ENCODE results near the gene BASP1. TPM values are rescaled to one million over a fixed set of nuclear protein-coding genes. Genes with fewer than 3 reads are reported as not detected.

BASP1 gene
- polyA plus RNA-seq, 1 donor from 2014 or later, result 974 TPM

DNA sequence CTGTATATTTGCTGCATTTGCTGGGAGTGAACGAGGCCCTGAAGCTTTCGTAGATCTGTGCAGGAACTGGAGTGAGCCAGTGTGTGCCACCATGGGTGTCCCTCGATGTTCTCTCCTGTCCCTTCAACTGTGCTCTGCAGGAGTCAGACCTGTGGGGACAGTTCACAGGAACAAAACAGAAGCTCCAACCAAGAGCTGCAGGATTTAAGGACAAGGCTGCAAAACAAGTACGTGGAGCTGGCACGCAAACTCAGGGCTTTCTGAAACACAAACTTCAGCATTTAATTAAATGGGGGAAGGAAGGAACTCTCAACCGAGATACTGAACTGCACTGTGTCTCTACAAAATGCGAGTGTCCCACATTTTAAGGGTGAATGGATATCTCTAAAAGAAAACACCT lies 24.2 kb downstream of the BASP1 start:
- Histone ChIP-seq H2AFZ (ENCODE audit: low read depth, low read length) (no peak overlapping the region), H3K9me3 (ENCODE audit: low read length) (no peaks in the 10 kb centered on the region), H3K79me2 (replicated peaks; ENCODE audit: insufficient read depth, low read length) (peaks cover 98% of the 10 kb centered on the region), H3K9ac (ENCODE audit: low read length) (no peak overlapping the region), H3F3A (ENCODE audit: insufficient read depth, low read length, poor library complexity, severe bottlenecking) (no peaks in the 10 kb centered on the region), H3K36me3 (ENCODE audit: insufficient read depth, low read length) (peaks cover 7% of the 10 kb centered on the region), H3K4me2 (ENCODE audit: low read length) (no peak overlapping the region), H4K20me1 (ENCODE audit: insufficient read depth) (peaks cover 85% of the 10 kb centered on the region), H3K9me2 (ENCODE audit: insufficient read depth, low read length) (no peaks in the 10 kb centered on the region), H3K27me3 (ENCODE audit: insufficient read depth, low read depth, low read length) (no peaks in the 10 kb centered on the region), H3K4me3 (ENCODE audit: low read length) (no peak overlapping the region), H3K27ac (ENCODE audit: low read length) (no peak overlapping the region)
- TF ChIP-seq, protein P1, sequence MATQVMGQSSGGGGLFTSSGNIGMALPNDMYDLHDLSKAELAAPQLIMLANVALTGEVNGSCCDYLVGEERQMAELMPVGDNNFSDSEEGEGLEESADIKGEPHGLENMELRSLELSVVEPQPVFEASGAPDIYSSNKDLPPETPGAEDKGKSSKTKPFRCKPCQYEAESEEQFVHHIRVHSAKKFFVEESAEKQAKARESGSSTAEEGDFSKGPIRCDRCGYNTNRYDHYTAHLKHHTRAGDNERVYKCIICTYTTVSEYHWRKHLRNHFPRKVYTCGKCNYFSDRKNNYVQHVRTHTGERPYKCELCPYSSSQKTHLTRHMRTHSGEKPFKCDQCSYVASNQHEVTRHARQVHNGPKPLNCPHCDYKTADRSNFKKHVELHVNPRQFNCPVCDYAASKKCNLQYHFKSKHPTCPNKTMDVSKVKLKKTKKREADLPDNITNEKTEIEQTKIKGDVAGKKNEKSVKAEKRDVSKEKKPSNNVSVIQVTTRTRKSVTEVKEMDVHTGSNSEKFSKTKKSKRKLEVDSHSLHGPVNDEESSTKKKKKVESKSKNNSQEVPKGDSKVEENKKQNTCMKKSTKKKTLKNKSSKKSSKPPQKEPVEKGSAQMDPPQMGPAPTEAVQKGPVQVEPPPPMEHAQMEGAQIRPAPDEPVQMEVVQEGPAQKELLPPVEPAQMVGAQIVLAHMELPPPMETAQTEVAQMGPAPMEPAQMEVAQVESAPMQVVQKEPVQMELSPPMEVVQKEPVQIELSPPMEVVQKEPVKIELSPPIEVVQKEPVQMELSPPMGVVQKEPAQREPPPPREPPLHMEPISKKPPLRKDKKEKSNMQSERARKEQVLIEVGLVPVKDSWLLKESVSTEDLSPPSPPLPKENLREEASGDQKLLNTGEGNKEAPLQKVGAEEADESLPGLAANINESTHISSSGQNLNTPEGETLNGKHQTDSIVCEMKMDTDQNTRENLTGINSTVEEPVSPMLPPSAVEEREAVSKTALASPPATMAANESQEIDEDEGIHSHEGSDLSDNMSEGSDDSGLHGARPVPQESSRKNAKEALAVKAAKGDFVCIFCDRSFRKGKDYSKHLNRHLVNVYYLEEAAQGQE (IDR thresholded peaks at IDR 0.05; ENCODE audit: borderline replicate concordance), result no peak
- TF ChIP-seq RAD21 (conservative IDR thresholded peaks at IDR 0.05), result no peak

DNA sequence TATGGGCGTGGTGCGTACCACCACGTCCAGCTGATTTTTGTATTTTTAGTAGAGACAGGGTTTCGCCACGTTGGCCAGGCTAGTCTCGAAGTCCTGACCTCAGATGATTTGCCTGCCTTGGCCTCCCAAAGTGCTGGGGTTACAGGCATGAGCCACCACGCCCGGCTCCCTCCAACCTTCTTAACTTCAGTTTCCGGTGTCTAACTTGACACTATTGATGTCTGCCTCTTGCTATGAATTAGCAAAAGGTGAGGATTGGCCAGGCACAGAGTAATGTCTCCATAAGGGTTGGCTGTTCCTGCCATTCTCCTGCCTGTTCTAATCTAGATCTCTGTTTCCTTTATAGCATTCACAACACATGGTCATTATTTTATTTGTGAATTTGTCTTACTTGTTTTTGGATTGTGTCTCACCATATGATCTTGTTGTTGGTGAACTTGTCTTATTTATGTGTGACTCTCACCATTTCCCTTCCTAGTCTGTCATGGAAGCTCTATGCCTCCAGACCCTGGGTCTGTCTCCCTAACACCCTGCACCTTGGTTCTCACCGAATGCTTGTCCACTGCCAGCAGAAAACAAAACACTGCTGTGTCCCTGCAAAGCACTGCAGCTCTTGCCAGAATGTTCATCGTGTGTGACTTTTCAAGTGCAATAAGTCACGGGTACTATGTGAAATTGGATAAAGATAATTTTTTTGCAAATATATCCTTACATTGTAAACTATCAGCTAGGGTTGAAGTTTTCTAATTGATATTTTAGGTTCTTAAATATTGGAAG lies 26.0 kb downstream of the BASP1 start:
- H3K9ac ChIP-seq (ENCODE audit: low read length), result no peak overlapping the region
- H3K4me2 ChIP-seq (ENCODE audit: low read length), result no peak overlapping the region
- no peaks in the 10 kb centered on the region for H3K27me3 ChIP-seq (ENCODE audit: insufficient read depth, low read depth, low read length)
- H3K9me3 ChIP-seq (ENCODE audit: low read length), result no peaks in the 10 kb centered on the region
- H3K9me2 ChIP-seq (ENCODE audit: insufficient read depth, low read length), result no peaks in the 10 kb centered on the region
- peaks cover 9% of the 10 kb centered on the region for H3K36me3 ChIP-seq (ENCODE audit: insufficient read depth, low read length)
- H4K20me1 ChIP-seq (ENCODE audit: insufficient read depth), result peaks cover 87% of the 10 kb centered on the region
- H3K4me3 ChIP-seq (ENCODE audit: low read length), result peak overlapping the region; percentile 27
- H3F3A ChIP-seq (ENCODE audit: insufficient read depth, low read length, poor library complexity, severe bottlenecking), result no peaks in the 10 kb centered on the region
- TF ChIP-seq, protein P2, sequence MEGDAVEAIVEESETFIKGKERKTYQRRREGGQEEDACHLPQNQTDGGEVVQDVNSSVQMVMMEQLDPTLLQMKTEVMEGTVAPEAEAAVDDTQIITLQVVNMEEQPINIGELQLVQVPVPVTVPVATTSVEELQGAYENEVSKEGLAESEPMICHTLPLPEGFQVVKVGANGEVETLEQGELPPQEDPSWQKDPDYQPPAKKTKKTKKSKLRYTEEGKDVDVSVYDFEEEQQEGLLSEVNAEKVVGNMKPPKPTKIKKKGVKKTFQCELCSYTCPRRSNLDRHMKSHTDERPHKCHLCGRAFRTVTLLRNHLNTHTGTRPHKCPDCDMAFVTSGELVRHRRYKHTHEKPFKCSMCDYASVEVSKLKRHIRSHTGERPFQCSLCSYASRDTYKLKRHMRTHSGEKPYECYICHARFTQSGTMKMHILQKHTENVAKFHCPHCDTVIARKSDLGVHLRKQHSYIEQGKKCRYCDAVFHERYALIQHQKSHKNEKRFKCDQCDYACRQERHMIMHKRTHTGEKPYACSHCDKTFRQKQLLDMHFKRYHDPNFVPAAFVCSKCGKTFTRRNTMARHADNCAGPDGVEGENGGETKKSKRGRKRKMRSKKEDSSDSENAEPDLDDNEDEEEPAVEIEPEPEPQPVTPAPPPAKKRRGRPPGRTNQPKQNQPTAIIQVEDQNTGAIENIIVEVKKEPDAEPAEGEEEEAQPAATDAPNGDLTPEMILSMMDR (IDR thresholded peaks at IDR 0.05; ENCODE audit: poor library complexity, severe bottlenecking), result no peak
- TF ChIP-seq POLR2AphosphoS5 (IDR thresholded peaks at IDR 0.05), result no peak
- TF ChIP-seq MXI1 (conservative IDR thresholded peaks at IDR 0.05; ENCODE audit: poor library complexity, severe bottlenecking), result no peak
- TF ChIP-seq EP300 (conservative IDR thresholded peaks at IDR 0.05; ENCODE audit: poor library complexity, severe bottlenecking), result no peak
- TF ChIP-seq, protein P1 (IDR thresholded peaks at IDR 0.05; ENCODE audit: borderline replicate concordance), result no peak
- no peak for TF ChIP-seq SMC3 (conservative IDR thresholded peaks at IDR 0.05; ENCODE audit: poor library complexity)
- TF ChIP-seq RAD21 (conservative IDR thresholded peaks at IDR 0.05), result no peak
- TF ChIP-seq TAF1 (IDR thresholded peaks at IDR 0.05; ENCODE audit: low read depth), result no peak
- TF ChIP-seq EZH2 (IDR thresholded peaks at IDR 0.05; ENCODE audit: borderline replicate concordance, insufficient read depth, low read length, poor library complexity, severe bottlenecking), result no peak
- H3K79me2 ChIP-seq (replicated peaks; ENCODE audit: insufficient read depth, low read length), result peaks cover 99% of the 10 kb centered on the region
- peak overlapping the region; percentile 4 for H3K27ac ChIP-seq (ENCODE audit: low read length)
- no peak overlapping the region for H2AFZ ChIP-seq (ENCODE audit: low read depth, low read length)

Data from neural cell (in vitro differentiated cells).